GM19193 (cell line): ENCODE results near the gene BPTF.

Experiments
- POLR2A ChIP-seq: IDR thresholded peaks from 4 replicates; pipeline ENCODE4 v1.6.1; 2011; ENCODE audit not compliant: insufficient read depth, insufficient read length; ENCODE audit errors: extremely low read depth

The BPTF gene, protein sequence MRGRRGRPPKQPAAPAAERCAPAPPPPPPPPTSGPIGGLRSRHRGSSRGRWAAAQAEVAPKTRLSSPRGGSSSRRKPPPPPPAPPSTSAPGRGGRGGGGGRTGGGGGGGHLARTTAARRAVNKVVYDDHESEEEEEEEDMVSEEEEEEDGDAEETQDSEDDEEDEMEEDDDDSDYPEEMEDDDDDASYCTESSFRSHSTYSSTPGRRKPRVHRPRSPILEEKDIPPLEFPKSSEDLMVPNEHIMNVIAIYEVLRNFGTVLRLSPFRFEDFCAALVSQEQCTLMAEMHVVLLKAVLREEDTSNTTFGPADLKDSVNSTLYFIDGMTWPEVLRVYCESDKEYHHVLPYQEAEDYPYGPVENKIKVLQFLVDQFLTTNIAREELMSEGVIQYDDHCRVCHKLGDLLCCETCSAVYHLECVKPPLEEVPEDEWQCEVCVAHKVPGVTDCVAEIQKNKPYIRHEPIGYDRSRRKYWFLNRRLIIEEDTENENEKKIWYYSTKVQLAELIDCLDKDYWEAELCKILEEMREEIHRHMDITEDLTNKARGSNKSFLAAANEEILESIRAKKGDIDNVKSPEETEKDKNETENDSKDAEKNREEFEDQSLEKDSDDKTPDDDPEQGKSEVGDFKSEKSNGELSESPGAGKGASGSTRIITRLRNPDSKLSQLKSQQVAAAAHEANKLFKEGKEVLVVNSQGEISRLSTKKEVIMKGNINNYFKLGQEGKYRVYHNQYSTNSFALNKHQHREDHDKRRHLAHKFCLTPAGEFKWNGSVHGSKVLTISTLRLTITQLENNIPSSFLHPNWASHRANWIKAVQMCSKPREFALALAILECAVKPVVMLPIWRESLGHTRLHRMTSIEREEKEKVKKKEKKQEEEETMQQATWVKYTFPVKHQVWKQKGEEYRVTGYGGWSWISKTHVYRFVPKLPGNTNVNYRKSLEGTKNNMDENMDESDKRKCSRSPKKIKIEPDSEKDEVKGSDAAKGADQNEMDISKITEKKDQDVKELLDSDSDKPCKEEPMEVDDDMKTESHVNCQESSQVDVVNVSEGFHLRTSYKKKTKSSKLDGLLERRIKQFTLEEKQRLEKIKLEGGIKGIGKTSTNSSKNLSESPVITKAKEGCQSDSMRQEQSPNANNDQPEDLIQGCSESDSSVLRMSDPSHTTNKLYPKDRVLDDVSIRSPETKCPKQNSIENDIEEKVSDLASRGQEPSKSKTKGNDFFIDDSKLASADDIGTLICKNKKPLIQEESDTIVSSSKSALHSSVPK (N-terminal part only)

DNA sequence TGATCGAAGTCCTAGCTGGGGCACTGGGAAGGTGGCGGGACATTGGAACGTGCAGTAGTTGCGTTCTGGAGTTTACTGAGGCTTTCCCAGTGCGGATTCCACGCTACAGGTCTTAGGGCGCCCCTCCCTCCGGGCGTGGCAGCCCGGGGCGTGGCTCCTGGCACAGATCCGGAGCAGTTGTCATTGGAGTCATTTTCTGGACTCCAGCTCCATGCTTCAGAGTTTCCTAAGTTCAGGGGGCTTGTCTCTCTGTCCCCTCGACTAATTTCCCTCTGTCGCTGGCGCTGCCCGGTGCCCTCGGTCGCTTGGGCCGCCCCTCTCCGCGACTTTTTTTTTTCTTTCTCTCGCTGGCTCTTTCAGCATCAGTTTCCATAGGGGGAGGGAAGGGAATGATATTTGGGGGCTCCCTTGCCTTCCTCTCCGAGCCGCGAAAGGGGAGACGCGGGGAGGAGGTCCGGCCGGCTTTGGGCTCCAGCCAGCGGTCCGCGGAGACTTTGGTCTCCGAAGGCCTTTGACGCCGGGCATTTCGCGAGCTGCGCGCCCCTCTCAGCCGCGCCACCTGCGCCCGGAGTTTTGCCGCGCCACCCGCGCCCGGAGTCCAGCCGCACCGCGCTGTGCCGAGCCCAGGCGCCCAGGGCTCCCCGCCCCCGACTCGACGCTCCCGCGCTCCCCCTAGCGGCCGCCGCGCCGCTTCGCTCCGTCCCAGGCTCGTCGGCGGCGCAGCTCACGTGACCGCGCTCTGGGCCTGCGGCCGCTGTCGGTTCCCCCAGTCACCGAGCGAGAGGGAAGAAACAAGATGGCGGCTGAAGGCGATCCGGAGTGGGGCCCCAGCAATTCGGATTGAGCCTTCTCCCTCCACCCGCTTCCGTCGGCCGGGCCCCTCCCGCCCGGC lies at the start of gene BPTF:
TSS of gene BPTF (plus strand) at position 769 of the 892 bp plus-strand sequence. CDS start 222 bp downstream, outside the sequence.
- TF ChIP-seq POLR2A, result peak; percentile 80

DNA sequence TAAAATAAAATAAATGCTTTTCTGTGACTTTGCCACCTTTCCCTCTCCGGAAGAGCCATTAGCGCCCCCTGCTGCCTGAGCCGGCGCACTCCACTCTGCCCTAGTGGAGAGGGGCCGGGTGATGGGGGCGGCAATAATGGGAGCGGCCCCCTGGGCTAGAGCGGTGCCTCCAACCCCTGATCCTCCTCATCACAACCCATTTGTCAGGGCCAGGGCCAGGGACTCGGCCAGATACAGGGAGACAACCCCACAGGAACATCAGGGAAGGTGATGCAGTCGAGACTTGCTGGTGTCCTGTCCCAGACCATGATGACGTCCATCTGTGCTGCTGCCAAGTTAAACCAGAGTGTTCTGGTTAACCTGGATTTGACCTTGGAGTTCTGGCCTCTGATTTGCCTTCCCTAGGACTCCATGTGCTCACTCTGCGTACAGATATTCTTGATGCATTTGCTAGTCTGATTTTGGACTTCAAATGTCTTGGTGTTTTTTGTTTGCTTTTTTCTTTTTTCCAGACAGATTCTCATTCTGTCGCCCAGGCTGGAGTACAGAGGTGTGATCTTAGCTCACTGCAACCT lies 46.1 kb upstream of the BPTF start:
- no peak for TF ChIP-seq POLR2A

DNA sequence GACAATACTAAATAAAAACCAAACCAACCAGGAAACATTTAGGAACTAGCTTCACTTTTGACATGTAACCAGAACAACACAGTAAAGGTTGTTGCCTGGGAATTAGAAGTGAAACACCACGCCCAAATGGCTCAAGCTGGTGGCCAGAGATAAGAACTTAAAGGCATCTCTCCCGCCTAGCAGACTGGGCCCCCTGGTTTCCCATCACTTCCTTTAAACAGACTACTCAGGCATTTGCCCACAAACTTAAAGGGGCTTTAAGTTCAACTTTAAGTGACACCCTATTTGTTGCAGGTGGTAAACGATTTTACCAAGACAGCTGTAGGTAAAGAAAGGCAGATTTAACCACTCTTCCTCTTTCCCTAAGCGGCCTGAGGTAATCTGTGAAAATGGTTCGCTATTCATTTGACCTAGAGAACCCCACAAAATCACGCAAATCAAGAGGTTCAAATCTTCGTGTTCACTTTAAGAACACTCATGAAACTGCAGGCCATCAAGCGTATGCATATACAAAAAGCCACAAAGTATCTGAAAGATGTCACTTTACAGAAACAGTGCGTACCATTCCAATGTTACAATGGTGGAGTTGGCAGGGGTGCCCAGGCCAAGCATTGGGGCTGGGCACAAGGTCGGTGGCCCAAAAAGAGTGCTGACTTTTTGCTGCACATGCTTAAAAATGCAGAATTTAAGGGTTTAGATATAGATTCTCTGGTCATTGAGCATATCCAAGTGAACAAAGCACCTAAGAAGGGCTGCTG lies 40.8 kb upstream of the BPTF start:
- no peak for TF ChIP-seq POLR2A

DNA sequence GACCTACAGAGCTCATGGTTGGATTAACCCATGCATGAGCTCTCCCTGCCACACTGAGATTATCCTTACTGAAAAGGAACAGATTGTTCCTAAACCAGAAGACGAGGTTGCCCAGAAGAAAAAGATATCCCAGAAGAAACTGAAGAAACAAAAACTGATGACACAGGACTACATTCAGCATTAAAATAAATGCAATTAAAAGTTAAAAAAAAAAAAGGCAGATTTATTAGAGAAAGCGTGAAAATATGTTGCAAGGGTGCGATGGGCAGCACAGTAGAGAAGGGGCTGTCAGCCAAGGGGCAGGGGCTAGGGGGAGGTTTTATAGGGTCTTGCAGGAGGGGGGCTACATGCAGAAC lies 40.2 kb upstream of the BPTF start:
- TF ChIP-seq POLR2A, result no peak

DNA sequence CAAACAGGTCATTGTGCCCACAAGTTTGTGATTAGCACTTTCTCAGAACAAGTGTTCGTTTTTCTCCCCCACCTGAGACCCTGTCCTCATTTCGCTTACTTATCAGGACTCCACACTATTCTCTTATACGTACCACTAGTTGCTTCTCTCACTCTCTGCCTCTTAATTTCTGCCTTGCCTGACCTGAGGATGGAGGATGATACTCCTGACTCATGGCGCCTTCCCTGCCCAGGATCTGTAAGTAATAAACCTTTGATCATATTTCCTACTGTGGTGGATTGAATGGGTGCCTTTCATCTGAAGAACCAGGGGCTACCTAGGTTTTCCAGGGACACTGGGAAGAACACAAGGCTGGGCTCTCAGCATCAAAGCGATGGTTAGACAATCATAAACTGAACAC lies 39.8 kb upstream of the BPTF start:
- no peak for TF ChIP-seq POLR2A

DNA sequence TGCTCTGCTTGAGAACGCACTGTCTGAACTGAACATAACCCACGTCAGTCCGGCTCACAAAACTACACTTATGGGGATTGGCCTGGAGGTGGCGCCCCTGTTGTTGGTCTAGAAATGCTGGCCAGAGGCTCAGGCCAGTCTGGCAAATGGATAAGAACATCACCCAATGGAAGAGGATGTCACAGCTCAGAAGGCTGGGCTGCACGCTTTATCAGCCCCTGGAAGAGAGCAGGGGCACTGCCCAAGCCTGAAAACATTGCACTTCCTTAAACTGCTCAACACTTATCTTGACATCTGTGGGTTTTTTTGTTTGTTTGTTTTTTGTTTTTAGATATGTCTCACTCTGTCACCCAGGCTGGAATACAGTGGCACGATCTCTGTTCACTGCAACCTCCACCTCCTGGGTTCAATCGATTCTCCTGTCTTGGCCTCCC lies 24.8 kb upstream of the BPTF start:
- TF ChIP-seq POLR2A, result no peak

DNA sequence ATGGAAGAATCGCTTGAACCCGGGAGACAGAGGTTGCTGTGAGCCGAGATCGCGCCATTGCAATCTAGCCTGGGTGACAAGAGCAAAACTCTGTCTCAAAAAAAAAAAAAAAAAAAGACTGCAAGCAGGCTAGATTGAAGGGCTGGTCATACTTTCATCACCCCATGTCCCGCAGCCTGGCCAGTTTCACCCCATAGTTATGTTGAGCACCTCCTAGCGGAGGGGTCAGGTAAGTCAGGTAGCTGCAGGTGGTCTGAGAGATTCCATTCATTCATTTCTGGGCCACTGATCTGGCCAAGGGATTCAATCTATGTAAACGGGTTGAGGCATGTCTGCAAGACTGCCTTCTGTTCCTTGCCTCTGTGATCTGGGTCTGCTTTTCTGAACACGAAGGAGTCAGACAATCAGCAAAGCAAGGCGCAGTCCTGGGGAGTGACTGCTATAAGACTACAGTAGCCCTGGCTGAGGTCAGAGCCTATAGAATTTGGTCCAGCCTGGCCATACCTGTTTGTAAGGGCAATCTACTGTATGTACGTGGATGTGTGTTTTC lies 23.6 kb upstream of the BPTF start:
- no peak for TF ChIP-seq POLR2A

DNA sequence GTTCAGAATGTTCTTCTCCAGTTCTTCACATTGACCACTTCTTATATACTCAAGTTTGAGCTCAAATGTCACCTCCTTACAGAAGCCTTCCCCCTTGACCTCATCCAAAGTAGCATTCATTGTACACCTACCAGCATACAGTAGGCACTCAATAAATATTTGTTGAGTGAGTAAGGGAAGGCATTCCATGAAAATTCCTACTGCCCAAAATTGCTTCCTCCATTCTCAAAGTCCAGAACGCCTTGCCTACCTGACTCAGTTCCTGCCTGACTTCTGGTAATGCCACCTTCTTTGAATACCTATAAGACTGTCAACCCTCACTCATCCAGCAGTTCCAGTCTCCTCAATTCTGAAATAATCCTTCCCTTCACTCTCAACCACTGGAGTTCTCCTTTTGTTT lies 14.8 kb upstream of the BPTF start:
- TF ChIP-seq POLR2A, result no peak

DNA sequence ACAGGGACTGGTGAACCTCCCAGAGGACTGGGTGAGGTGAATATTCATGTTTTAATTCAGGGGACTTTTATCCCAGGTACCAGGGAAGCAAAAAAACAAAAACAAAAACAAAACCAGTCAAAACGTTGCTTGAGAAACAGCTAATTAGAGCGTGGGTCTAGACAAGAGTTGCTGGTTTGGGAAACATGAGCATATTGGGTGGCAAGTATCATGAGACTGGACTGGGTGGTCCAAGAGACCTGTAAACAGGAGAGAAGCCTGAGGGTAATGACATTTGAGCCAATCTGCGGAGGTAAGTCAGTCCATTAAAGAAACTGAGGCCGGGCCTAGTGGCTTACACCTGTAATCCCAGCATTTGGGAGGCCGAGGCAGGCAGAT lies 11.5 kb upstream of the BPTF start:
- no peak for TF ChIP-seq POLR2A

DNA sequence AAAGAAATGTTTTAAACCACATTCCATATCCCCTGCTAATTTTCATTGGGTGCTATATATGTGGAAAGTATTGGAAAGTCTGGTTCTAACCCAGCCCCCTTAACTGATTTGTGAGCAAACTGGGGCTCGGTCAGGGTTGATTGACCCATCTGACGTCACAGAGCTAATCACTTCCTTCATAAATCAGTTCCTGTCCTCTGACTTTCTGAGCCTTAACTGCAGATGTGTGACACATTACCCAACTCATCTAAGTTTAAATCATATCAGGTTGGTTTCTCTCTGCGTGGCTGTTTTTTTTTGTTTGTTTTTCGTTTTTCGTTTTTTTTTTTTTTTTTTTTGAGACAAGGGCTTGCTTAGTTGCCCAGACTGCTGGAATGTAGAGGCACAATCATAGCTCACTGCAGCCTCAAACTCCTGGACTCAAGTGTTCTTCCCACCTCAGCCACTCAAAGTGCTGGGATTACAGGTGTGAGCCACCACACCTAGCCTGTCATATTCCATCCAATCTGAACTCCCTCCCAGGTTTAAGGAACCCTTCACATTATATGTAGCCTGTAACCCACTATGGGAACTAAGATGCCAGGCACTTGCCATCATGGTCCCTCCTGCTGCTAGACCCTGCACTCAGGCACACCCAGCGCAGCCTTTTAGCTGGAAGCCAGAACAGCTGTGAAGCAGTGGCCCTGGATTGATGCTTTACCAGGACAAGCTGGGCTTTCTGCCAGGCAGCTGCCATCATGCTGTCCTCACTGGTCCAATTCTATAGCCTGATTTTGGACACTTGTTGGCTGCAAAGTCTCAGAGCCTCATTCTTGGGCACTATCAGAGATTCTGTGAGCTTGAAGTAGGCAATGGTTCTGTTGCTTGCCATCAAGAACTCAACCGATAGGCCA lies 6.9 kb upstream of the BPTF start:
- TF ChIP-seq POLR2A, result no peak

DNA sequence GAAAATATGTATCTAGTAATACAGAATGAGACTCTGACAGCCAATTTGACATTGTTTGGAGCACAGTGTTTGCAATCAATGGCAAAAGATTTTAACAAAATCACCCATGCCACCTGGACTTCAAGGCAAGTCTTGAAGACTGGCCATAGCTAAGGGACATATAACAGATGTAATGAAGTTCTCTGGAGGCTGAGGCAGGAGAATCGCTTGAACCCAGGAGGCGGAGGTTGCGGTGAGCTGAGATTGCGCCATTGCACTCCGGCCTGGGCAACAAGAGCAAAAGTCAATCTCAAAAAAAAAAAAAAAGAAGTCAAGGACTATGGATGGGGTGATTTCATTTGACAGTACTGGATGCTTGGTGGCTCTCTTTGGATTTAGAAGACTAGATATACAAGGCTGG lies 5.6 kb upstream of the BPTF start:
- no peak for TF ChIP-seq POLR2A

DNA sequence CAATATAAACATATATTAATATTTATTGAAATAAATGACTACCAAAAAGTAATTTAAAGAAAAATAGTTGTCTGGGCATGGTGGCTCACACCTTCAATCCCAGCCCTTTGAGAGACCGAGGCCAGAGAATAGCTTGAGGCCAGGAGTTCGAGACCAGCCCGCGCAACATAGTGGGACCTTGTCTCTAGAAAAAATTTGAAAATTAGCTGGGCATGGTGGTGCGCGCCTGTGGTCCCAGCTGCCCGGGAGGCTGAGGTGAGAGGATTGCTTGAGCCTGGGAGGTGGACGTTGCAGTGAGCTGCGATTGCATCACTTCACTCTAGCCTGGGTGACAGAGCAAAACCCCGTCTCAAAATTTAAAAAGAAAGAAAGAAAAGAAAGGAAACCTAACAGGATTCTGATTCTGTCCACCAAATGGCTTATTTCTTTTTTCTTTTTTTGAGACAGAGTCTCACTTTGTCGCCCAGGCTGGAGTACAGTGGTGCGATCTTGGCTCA lies 3.4 kb upstream of the BPTF start:
- no peak for TF ChIP-seq POLR2A
